Liver (tissue), 9 donors: ENCODE data around the gene MICALL1. TPM values are rescaled to one million over a fixed set of nuclear protein-coding genes. Genes with fewer than 3 reads are reported as not detected.
"Not testable (repeated sequence)": the region's sequence is repeated elsewhere in the genome, so short reads cannot be mapped to it uniquely, and the experiment has no call there.

ENCODE experiments used
- DNase-seq: peaks from one replicate; pipeline ENCODE4 v3.0.0-alpha.2; 2017; ENCODE audit warnings: low spot score
- H3K27ac ChIP-seq, 2 donors: one replicate each; pipeline ENCODE4 v1.7.0; 2013; ENCODE audit warnings: inconsistent platforms in 2 of 2, low read length in 2 of 2, control low read depth in 1 of 2, low read depth in 1 of 2, mild to moderate bottlenecking in 1 of 2
- H3K27me3 ChIP-seq, 4 donors: one replicate each; pipeline versions ENCODE4 v1.6.1 to v1.7.0; 2013; ENCODE audit warnings: low read length in 3 of 4, inconsistent platforms in 1 of 4, mild to moderate bottlenecking in 1 of 4, moderate library complexity in 1 of 4; ENCODE audit not compliant: control insufficient read depth in 4 of 4, insufficient read depth in 4 of 4
- H3K36me3 ChIP-seq, 4 donors: one replicate each; pipeline versions ENCODE4 v1.6.1 to v1.7.0; 2013; ENCODE audit warnings: low read length in 3 of 4, mild to moderate bottlenecking in 3 of 4, low read depth in 1 of 4, moderate library complexity in 1 of 4; ENCODE audit not compliant: control insufficient read depth in 4 of 4, insufficient read depth in 3 of 4
- H3K4me1 ChIP-seq, 4 donors: one replicate each; pipeline versions ENCODE4 v1.6.1 to v1.7.0; 2013; ENCODE audit warnings: low read length in 3 of 4, mild to moderate bottlenecking in 3 of 4, moderate library complexity in 1 of 4; ENCODE audit not compliant: control insufficient read depth in 4 of 4, insufficient read depth in 4 of 4
- H3K4me3 ChIP-seq, 3 donors: one replicate each; pipeline versions ENCODE4 v1.6.1 to v1.7.0; 2013; ENCODE audit warnings: low read length in 3 of 3, control low read depth in 1 of 3, low read depth in 1 of 3, mild to moderate bottlenecking in 1 of 3
- H3K9ac ChIP-seq, 2 donors: one replicate each; pipeline ENCODE4 v1.7.0; 2013; ENCODE audit warnings: low read length in 2 of 2, mild to moderate bottlenecking in 2 of 2, moderate library complexity in 2 of 2, control low read depth in 1 of 2, low read depth in 1 of 2
- H3K9me3 ChIP-seq, 4 donors: one replicate each; pipeline versions ENCODE4 v1.6.1 to v1.7.0; 2013; ENCODE audit warnings: low read length in 3 of 4; ENCODE audit not compliant: control insufficient read depth in 4 of 4
- ATF3 ChIP-seq: IDR thresholded peaks from 2 replicates; pipeline ENCODE4 v1.6.1; 2016; ENCODE audit warnings: antibody characterized with exemption
- CTCF ChIP-seq: fragments of 150-350 bp; IDR thresholded peaks from 2 replicates; pipeline ENCODE4 v1.5.1; 2017; ENCODE audit warnings: improper control_type of control experiment, low read depth, low read length; ENCODE audit not compliant: missing input control
- EGR1 ChIP-seq, 2 donors: IDR thresholded peaks; 2 replicates each; pipeline ENCODE4 v1.6.1; 2016 to 2018; ENCODE audit warnings: antibody characterized with exemption in 2 of 2, low read depth in 2 of 2
- FOXA1 ChIP-seq: IDR thresholded peaks from 2 replicates; pipeline ENCODE4 v1.6.1; 2016; ENCODE audit warnings: antibody characterized with exemption
- FOXA2 ChIP-seq: IDR thresholded peaks from 2 replicates; pipeline ENCODE4 v1.6.1; 2016; ENCODE audit warnings: antibody characterized with exemption
- GABPA ChIP-seq, 2 donors: IDR thresholded peaks in 1 of 2; conservative IDR thresholded peaks in 1 of 2; 2 replicates each; pipeline ENCODE4 v1.6.1; 2016; ENCODE audit warnings: antibody characterized with exemption in 2 of 2, mild to moderate bottlenecking in 1 of 2, moderate library complexity in 1 of 2
- HNF4A ChIP-seq, 2 donors: conservative IDR thresholded peaks; 2 replicates each; pipeline ENCODE4 v1.6.1; 2016; ENCODE audit warnings: antibody characterized with exemption in 2 of 2, mild to moderate bottlenecking in 2 of 2
- HNF4G ChIP-seq: IDR thresholded peaks from 2 replicates; pipeline ENCODE4 v1.6.1; 2016; ENCODE audit warnings: antibody characterized with exemption
- JUND ChIP-seq, 2 donors: IDR thresholded peaks; 2 replicates each; pipeline ENCODE4 v1.6.1; 2016; ENCODE audit warnings: antibody characterized with exemption in 2 of 2
- MAX ChIP-seq: IDR thresholded peaks from 2 replicates; pipeline ENCODE4 v1.6.1; 2016; ENCODE audit warnings: antibody characterized with exemption
- NR2F2 ChIP-seq: IDR thresholded peaks from 2 replicates; pipeline ENCODE4 v1.6.1; 2016; ENCODE audit warnings: antibody characterized with exemption
- RAD21 ChIP-seq, 2 donors: IDR thresholded peaks; 2 replicates each; pipeline ENCODE4 v1.6.1; 2016; ENCODE audit warnings: antibody characterized with exemption in 2 of 2, mild to moderate bottlenecking in 2 of 2
- RXRA ChIP-seq, 2 donors: IDR thresholded peaks; 2 replicates each; pipeline ENCODE4 v1.6.1; 2017 to 2018; ENCODE audit warnings: antibody characterized with exemption in 2 of 2, mild to moderate bottlenecking in 1 of 2
- SP1 ChIP-seq: IDR thresholded peaks from 2 replicates; pipeline ENCODE4 v1.6.1; 2018; ENCODE audit warnings: antibody characterized with exemption, mild to moderate bottlenecking
- TAF1 ChIP-seq: conservative IDR thresholded peaks from 2 replicates; pipeline ENCODE4 v1.6.1; 2016; ENCODE audit warnings: antibody characterized with exemption, mild to moderate bottlenecking
- YY1 ChIP-seq: IDR thresholded peaks from 2 replicates; pipeline ENCODE4 v1.6.1; 2016; ENCODE audit warnings: antibody characterized with exemption, mild to moderate bottlenecking
- ZBTB33 ChIP-seq: IDR thresholded peaks from 2 replicates; pipeline ENCODE4 v1.6.1; 2016; ENCODE audit warnings: antibody characterized with exemption
- WGBS: extraction: QIAGEN DNeasy Blood & Tissue Kit; methylation state at CpG from one replicate; pipeline ENCODE4 v1.1.7; 2013; 5-methylcytosine and 5-hydroxymethylcytosine counted together
- polyA plus RNA-seq, 2 donors: library from polyadenylated mRNA; stranded (reverse) in 1 of 2; unstranded in 1 of 2; fragments of 200-250 nt in 1 of 2; fragments of >200 nt in 1 of 2; fragmentation: Nextera tagmentation in 1 of 2; extraction: Ambion mirVana in 1 of 2; gene quantifications; one replicate each; pipeline versions ENCODE4 v1.2.1 to v1.2.3, GENCODE V29; 2013 to 2015
- total RNA-seq, 2 donors: library from RNA; depleted of rRNA; stranded (reverse); fragments of >200 nt; gene quantifications; one replicate each; pipeline ENCODE4 v1.2.3, GENCODE V29; 2014
- donor health status: healthy.
- donor health status: healthy.
- donor health status: healthy.
- donor health status: healthy.
- donor health status: healthy.

Gene MICALL1
- total and polyA plus RNA-seq, 4 donors, result 2.0 to 9.3 (median 4.1) TPM

- H3K4me3 ChIP-seq, result no peak overlapping the region
- no peak for DNase-seq
- WGBS, result 95% methylated on average over 12 of the region's 12 CpGs
- H3K4me1 ChIP-seq, result no peaks in the 10 kb centered on the region
- H3K27me3 ChIP-seq, result no peaks in the 10 kb centered on the region
- H3K9ac ChIP-seq, result no peak overlapping the region
- H3K27ac ChIP-seq, result no peak overlapping the region
- H3K36me3 ChIP-seq, result peaks cover 0 to 24% (median 5%) of the 10 kb centered on the region in 4 donors
- TF ChIP-seq NR2F2 (no peak), YY1 (no peak), FOXA2 (no peak), HNF4A (conservative IDR thresholded peaks at IDR 0.05) (no peak), ATF3 (no peak), JUND (IDR thresholded peaks at IDR 0.05) (no peak), SP1 (no peak), RAD21 (IDR thresholded peaks at IDR 0.05) (no peak)
- no peaks in the 10 kb centered on the region for H3K9me3 ChIP-seq
Measured at GRCh38 chr22:37943136-37943824, 37.2 kb downstream of the MICALL1 start.

DNA sequence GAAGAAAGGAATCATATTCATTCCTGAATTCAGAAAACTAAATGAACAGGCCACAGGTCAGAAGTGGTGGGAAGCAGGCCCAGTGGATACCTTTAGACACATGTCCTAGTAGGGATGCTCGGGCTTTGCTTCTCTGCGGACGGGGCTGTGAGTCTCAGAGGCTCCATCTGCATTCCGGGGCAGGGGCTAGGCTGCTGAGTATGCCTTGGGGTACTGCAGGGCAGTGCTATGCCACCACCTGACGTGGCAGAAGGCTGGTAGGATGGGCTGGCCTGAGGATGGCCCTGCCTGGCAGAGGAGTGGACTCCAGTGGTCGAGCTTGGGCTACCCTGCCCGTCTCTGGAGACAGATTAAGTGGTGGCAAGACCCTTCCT is 37.7 kb downstream of the MICALL1 start:
- Histone ChIP-seq H3K9ac (no peak overlapping the region), H3K4me3 (no peak overlapping the region), H3K4me1 (no peaks in the 10 kb centered on the region), H3K27ac (no peak overlapping the region), H3K36me3 (peaks cover 0 to 24% (median 5%) of the 10 kb centered on the region in 4 donors), H3K9me3 (no peaks in the 10 kb centered on the region), H3K27me3 (no peaks in the 10 kb centered on the region)
- DNase-seq, result no peak
- TF ChIP-seq FOXA1, result no peak
- TF ChIP-seq ZBTB33, result no peak
- no peak for TF ChIP-seq RAD21 (IDR thresholded peaks at IDR 0.05)
- no peak for TF ChIP-seq FOXA2
- TF ChIP-seq MAX, result no peak
- no peak for TF ChIP-seq CTCF
- no peak for TF ChIP-seq RXRA (IDR thresholded peaks at IDR 0.05)
- no peak for TF ChIP-seq NR2F2
- no peak for TF ChIP-seq YY1
- no peak for TF ChIP-seq HNF4A (conservative IDR thresholded peaks at IDR 0.05)
- no peak for TF ChIP-seq ATF3
- TF ChIP-seq TAF1, result no peak
- no peak for TF ChIP-seq EGR1 (IDR thresholded peaks at IDR 0.05; ENCODE audit: low read depth in 2 of 2)
- no peak for TF ChIP-seq HNF4G
- TF ChIP-seq GABPA (IDR thresholded peaks at IDR 0.05 in 1 of 2, conservative IDR thresholded peaks at IDR 0.05 in 1 of 2), result no peak
- 97% methylated on average over 7 of the region's 7 CpGs for WGBS

- not testable (repeated sequence) for H3K4me1 ChIP-seq, H3K9ac ChIP-seq, H3K27me3 ChIP-seq, DNase-seq, H3K9me3 ChIP-seq, H3K27ac ChIP-seq, H3K4me3 ChIP-seq
- peaks cover 0 to 20% (median 5%) of the 10 kb centered on the region in 4 donors for H3K36me3 ChIP-seq
- 95% methylated on average over 11 of the region's 11 CpGs for WGBS
Measured at GRCh38 chr22:37944423-37944822, 38.3 kb downstream of the MICALL1 start.

DNA sequence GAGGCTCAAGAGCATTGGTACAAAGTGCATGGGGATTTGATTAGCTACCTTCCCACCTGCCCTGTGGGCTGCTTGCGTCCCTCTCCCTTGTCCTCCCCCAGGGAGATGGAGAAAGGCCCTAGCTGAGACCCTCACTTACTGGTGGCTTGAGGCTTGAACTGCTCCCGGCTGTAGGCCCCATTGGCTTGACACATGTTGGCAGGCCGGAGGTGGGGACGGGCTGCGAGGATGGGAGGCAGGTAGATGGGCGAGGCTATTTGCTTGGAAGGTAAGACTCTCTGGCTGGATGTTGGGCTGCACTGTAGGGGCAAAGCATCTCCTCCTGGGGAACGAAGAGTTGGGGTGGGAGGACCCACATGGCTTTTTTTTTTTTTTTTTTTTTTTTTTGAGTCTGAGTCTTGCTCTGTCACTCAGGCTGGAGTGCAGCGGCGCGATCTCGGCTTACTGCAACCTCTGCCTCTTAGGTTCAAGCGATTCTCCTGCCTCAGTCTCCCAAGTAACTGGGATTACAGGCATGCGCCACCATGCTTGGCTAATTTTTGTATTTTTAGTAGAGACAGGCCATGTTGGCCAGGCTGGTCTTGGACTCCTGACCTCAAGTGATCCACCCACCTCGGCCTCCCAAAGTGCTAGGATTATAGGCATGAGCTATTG is 41.2 kb downstream of the MICALL1 start:
- not testable (repeated sequence) for H3K4me1 ChIP-seq, H3K9me3 ChIP-seq, H3K27me3 ChIP-seq, DNase-seq, H3K36me3 ChIP-seq, H3K27ac ChIP-seq, H3K4me3 ChIP-seq, H3K9ac ChIP-seq
- 93% methylated on average over 14 of the region's 14 CpGs for WGBS
